Middle frontal gyrus (tissue), 1 donor: Measurements from ENCODE around the gene ZBTB7A.

Experiments used
- DNase-seq: peaks from one replicate; pipeline ENCODE4 v3.0.0-alpha.2; 2015; ENCODE audit warnings: low spot score; ENCODE audit errors: extremely low spot score

The ZBTB7A gene

DNA sequence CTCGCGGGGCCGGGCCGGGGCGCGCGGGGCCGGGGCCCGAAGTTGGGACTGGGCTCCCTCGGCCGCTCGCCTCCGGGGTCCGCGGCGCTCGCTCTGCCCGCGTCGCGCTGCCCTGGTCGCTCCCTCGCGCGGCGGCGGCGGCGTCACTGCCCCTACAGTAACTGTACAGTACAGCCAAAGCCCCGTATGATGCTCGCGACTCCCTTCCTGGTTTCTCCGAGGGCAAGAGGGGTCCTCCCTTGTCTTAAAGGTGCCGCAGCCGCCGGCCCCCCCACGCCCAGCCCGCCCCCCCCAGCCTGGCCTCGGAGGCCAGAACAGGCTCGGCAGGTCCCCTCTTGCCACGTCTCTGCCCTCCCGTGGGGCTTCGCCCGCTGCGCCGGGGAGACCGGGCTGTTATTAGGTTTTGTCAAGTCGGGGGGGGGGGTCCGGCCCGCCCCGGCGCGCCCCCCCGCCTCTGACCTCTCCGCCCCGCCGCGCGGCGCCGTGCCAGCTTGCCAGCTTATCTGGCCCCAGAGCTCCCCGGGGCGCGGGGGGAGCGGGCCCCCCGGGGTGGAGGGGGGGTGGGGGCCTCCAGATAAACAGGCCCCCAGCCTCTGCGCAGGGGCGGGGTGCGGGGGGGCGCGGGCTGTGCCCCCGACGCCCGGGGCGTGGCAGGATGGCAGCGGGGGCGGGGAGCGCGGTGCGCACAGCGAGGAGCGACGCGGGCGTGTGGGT is at the start of gene ZBTB7A:
TSS of gene ZBTB7A (minus strand) at position 218 of the 714 bp plus-strand sequence. CDS start 11,667 bp downstream, outside the sequence.
- no peak for DNase-seq

DNA sequence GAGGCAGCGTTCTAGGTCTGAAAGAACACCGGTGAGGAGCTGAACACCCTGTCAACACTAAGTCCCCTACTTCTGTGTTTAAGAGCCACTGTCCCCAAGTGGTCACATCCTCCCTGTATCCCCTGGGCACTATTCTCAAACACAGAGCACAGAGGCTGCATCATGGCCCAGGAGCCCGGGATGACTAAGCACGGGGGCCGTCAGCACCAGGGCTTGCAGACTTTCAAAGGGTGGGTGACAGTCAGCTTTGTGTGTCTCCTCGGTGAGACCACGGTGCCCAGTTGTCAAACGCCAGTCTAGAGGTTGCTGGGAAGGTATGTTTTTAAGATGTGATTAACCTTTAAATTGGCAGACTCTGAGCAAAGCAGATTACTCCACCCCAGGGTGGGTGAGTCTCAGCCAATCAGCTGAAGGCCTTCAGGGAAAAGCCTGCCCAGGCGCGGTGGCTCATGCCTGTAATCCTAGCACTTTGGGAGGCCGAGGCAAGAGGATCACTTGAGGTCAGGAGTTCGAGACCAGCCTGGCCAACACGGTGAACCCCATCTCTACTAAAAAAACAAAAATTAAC is 49.2 kb upstream of the ZBTB7A start:
- no peak for DNase-seq

DNA sequence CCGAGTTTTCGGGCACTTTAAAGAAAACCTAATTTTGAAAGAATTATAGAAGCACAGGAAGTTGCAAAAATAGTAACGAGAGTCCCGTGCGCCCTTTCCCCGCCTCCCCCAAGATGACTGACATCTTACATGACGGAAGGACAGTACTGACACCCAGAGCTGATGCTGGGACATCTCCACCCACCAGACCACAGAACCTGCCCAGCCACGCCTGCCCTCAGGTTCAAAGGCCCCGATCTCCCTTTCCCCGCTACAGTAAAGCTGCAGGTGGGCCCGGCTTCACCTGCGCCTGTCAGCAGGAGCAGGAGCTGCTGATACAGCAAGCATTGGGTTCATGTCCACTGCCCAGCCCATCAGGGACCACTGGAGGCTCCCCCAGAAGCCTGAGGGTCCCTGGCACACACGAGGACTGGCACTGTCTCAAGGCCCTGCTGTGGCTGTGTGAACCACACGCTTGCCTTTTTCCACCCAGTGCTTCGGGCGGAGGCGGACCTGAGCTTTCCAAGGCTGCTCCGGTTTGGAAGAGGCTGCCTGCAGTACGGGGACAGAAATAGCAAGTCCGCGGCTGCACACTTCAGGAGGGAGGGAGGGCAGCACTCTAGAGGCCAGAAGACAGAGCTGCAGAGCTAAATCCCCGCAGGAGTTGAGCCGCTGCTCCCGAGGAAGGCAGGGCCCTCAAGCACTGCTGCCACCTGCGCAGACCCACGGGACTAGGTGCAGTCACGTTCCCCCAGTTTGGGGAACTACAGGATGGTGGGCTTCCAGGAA is 48.5 kb upstream of the ZBTB7A start:
- DNase-seq = peak; percentile 64

DNA sequence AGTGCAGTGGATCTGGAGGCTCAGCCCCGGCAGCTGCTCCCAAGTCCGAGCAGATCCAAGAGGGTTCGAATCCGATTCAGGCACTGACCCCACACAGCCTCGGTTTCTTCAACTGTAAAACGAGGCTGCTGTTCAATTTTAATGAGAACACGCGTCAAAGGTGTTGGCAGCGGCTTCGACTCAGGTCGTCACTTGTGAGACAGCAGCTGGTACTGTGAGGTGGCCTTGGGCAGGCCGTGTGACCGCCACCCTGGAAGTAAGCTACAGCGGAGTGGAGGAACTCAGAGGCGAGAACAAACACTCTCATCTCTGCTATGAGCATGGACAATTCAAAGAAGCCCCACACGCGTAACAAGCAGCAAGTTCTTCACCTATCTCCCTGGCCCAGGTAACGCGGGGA is 47.5 kb upstream of the ZBTB7A start:
- no peak for DNase-seq

DNA sequence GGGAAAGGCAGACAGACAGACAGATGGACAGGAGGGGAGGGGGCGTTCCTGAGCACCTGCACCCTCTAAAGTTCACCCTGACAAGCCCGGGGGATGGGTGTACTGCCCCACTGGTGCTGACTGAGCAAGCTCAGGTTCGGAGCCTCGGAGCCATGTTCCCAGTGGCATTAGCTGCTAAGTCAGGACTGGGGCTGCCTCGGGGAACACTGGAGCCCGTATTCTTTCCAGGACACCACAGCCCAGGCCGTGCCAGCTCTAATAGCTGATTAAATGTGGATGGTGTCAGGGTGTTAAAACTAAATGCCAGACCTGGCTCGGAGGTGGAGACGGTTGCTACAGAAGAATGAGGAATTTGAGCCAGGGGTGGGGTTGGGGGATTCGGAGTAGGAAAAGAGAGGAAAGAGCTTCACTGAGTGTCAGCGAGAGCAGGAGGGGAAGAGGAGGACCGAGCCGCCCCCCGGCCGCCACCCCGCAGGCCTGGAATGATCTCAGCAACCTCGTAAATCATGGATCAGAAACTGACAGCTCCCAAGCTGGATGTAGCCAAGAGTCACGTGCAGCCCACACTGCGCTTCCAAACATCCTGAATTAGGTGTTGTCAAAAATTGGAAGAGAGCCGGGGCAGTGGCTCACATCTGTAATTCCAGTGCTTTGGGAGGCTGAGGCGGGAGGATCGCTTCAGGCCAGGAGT is 46.8 kb upstream of the ZBTB7A start:
- DNase-seq = no peak

DNA sequence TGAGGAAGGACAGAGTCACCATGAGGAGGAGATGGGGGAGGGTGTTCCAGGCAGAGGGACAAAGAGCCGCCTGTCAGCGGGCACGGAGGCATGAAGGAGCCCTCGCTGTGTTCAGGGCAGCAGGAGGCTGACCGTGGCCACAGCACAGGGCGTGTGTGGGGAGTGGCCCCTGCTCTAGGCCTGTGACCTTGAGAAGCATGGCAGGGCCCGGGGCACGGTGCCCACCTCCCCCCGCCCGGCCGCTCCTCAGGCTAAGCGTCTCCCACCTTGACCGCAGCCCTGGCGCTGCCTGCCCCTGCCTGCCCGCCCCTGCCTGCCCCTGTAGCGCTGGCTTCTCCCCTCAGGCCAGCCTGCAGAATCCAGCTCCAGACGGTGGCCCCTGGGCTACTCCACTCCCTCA is 45.7 kb upstream of the ZBTB7A start:
- DNase-seq = no peak

DNA sequence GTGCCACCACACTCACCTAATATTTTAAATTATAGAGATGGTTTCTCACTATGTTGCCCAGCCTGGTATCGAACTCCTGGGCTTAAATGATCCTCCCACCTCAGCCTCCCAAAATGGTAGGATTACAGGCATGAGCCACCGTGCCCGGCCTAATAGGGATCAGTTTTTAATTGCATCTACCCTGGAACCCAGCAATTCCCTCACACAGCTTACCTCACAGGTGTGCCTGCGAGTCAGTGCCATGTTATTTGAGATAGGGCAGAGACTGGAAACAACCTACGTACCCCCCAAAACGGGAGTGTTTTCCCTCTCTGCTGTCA is 42.9 kb upstream of the ZBTB7A start:
- DNase-seq = no peak

DNA sequence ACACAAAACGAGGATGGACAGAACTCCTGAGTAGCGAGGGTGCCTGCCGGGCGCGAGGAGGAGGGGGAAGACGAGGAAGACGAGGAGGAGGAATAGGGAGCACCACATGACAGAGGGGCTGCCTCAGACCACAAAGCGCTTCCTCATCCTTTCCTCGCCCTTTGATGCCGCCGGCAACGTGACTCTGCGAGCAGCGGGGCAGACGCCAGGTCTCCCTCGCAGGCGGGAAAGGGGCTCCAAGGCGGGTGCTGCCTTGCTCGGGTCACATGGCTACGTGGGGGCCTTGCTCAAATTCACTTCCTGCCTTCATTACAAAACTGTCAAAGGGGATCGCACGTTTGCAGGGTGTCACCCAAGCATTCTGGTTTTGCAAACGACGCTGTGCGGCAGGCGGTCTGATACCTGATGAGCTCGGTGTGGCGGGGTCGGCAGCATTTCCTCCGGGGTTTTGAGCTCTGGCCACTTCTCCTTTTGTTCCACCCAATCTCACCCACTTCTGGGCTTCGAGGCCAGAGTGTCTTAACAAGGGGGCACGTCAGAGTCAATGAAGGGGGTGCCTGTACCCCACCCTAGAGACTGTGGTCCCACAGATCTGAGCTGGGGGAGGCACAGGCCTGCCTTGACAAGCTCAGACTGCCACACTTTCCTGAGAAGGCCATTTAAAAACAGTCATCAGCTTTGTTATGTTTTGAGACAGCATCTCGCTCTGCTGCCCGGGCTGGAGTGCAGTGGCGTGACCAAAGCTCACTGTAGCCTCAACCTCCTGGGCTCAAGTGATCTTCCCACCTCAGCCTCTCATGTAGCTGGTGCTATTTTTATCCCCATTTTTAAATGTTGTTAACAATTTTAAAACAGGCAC is 42.3 kb upstream of the ZBTB7A start:
- DNase-seq = no peak

DNA sequence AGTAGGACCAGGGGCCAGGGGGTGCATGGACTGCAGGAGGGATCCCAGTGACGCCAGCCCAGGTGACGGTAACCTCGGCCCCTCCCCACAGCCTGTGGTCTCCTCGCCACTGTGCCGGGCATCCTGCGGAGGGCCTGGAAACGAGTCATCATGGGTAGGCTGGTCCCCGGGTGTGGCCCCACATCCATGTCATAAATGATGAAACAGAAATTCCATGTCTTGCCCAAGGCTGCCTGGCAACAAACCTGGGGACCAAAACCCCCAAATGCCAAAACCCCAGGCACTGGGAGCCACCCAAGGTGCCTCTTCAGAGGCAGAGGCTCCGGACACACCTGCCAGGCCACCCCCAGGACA is 36.4 kb upstream of the ZBTB7A start:
- DNase-seq = no peak

DNA sequence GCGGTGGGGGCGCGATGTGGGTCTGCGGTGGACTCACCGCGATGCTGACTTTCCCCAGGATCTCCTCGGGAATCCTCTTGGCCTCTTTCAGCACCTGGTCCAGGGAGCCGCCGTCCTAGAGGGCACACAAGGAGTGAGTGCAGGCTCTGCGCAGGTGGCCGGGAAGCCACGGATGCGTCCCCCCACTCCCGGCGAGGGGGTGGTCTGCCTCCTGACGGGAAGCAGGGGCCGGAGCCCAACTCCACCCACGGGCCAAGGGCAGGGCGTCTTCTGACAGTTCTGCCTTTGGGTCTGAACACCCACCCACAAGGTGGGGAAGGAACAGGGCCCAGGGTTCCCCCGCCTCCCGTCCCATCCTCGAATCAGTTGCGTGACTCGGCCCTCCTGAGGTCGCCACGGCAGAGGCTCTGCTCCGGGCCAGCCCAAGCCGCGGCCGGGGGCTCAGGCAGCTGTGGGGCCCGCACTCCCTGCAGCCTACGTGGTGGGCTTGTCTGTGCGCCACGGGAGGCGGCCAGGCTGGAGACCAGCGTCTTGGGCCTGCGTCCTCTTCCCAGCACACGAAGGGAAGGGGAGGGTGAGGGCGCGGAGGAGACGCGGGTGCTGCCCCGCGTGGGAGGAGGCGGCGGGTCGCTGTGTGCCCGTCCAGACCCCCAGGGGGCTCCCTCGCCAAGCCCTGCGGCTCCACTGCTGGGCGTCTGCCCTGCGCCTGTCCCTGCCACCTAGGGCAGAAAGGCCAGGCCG is 35.8 kb upstream of the ZBTB7A start:
- no peak for DNase-seq

DNA sequence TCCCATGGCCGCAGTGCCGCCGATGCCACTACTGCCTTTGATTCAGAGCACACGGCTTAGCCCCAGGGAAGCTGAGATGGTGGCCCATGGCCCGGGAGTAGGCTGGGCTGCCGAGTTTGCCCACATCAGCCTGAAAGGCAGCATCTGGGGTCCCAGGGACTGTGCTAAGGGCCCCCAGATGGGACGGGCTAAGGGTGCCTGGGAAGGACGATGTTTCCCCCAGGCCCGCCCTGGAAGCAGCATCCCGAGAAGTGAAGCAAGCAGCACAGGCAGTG is 34.7 kb upstream of the ZBTB7A start:
- no peak for DNase-seq

DNA sequence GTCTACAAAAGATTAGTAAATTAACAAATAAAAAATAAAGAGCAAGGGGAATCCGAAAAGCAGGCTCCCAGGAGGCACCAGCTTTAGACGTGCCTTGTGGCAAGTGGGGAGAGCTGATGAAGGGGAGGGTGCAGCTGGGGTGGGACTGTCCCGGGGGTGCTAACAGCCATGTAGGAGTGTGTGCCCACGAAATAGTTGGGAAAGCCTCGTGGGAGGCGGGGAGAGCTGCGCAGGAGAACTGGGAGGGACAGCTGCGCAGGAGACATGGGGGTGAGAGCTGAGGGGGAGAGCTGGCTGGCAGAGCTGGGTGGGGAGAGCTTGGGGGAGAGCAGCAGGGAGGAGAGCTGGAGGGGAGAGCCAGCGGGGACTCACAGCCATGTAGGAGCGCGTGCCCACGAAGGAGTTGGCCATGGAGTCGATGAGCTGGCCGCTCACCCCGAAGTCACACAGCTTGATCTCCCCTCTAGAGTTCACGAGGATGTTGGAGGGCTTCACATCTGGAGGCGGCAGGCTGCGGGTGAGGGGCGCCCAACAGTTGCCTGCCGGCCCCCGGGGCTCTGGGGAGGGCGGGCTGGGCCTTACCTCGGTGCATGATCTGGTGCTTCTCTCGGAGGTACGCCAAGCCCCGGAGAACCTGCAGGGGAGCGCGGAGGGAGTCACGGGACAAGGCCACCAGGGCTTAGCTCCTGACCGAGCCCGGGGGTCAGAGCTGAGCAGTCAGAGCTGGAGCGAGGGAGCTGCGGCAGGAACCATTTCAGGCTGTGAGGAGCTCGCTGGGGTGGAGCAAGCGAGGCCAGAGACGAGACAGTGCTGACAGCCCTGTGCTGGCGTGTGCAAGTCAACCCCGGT is 34.2 kb upstream of the ZBTB7A start:
- no peak for DNase-seq

DNA sequence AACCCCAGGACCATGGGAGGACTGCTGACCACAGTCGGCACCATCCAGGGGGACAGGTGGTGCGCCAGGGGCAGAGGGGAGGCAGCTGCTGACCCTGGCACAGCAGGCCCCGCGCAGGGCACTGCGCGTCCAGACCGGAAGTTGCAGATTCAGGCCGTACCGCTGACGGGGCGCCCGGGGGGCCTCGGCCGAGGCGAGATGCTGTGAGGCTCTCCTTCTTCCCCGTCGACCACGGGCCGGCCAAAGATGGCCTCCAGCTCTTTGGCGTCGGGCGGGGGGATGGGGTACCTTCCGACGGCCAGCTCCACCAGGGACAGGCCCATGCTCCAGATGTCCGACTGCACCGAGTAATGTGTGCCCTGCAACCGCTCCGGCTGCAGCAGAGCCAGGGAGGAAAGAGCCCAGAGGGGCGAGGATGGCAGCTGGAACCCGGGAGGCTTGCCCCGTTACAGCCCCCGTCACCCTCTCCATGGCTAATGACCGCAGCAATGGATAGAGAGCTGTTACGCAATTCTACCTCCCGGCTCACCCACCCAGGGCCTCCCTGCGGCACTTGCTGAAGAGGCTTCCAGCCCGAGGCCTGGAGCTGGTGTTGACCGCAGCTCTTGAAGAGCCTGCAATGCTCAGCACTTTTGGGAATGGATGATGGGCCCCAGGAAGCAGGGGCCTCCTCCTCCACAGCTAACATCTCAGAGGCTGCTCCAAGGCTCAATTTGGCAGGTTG is 32.5 kb upstream of the ZBTB7A start:
- no peak for DNase-seq

DNA sequence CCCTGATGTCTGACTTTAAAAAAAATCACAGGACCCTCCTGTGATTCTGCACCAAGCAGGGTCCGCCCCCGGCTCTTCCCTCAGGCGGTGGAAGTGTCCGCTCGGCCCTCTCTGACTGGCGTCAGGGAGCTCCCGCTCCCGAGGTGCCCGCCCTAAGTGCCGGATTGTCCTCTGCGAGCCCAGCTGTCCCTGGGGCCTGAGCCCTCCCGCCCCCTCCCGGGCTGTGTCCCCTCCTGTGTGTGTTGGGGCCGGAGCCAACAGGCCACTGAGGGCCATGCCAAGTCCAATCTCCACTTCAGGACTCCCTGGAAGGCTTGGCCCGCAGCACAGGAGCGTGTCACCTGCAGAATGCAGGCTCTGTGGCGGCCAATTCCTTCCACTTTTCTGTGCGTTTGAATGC is 31.8 kb upstream of the ZBTB7A start:
- no peak for DNase-seq

DNA sequence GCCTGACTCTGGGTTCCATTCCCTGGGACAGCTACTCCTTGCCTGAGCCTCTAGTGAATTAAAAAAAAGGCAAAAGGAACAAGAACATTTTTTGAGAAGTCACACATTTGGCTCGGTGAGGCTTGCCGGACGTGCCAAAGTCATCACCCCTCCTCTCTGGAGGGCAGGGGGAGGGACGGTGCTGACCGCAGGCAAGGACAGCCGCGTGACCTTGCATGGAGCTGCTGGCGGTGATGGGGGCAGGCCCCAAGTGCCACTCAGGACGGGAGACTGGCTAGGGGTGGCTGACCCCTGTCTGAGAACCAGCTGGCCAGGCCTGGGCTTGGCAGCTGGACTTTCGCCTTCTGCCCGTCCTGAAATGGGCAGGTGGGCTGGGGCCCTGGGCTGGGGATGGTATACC is 30.8 kb upstream of the ZBTB7A start:
- DNase-seq = no peak

DNA sequence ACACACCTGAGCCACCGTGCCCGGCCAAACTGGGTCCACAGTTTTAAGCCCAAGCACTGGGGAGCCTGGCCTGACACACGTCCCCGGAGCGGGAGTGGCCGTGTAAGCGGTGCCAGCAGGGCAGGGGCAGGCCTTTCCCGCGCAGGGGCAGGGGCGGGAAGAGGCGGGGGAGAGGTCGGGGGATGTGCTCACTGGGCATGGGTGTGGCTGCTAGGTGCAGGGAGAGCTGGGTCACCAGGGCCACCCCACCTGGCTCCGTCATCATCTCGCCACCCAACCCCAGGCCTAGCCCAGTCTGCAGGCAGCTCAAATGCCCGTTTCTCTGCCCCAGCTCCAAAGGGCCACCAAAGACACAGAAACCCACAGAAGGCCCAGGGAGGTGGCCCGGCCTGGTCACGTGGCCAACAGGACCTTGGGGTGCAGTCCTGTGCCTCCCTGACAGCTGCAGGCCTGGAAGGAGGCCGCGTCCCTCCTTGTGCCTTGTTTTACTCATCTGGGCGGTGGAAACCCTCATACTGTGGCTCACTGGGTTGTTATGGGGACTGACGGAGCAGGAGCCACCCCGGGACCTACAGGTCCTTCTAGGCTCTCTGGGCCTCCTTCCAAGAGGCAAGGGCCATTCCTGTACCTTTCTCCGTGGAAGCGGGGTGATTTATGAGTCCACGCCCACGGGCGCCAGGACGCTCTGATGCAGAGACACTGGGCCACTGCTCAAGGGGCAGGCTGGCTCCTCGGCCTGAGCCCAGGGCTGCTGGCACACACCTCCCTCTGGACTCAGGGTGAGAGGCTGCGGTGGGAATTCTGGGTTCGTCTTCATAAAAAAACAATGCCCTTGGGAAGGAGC is 29.6 kb upstream of the ZBTB7A start:
- DNase-seq = no peak

DNA sequence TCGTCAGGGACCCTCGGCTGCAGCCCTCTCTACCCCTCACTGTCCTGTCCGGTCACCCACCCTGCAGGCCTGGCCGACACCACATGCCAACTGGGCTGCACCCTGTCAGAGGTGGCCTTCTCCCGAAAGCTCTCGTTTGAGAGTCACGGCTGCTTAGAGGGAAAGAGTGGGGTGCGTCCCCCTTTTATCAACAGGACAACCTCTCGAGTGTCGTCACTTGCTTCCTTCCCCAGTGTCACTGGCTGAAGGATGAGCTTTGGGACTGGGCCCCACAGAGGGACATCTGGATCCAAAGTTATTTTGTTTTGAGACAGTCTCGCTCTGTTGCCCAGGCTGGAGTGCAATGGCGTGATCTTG is 28.8 kb upstream of the ZBTB7A start:
- no peak for DNase-seq

DNA sequence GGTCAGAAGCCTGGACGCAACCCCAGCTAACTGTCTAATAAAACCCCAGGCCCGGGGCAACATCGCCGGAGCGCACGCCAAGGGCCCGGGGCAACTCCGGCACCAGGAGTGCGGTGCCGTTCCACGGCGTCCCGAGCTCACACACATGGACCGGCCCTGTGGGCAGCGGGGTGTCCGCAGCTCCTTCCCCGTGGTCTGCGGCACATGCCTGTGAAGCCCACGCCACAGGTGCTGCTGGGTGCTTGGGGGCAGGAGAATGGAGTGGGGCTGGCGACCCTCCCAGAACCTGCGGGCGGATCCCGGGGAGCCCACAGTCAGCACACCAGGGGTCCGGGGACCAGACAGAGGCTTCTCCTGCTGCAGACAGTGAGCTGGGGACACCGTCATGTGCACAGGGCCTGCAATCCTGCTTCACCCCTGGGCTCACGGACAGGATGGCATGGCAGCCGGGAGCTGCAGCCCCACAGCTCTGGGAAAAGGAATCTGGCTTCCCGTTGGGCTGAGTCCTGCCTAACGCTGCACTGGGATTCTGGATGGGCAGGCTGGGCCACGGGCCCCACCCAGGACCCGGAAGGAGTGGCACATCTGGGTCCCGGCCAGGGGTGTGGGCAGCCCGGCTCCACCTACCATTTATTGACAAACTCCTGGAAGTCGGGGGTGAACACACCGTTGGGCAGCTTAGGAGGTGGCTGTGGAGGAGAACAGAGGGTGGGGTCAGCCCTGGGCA is 28.2 kb upstream of the ZBTB7A start:
- no peak for DNase-seq
